ENCODE results near the gene EP300.

DNA sequence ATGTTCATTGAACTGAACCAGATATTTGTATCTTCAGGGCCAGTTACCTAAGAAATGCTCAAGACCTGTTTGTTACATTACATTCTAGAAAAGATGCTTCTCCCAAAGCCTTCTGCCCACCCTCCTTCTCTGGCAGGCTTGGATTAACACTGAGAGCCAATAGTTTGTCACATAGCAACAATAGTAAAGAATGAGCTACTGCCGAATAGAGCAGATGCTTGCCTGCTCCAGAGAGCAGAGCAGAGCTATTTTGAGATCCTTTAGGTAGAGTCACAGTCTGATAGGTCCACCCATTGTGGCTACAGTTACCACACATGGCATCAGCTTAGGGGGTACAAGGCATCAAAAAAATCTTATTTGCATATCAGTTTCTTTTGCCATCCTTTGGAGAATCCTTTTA lies 13.5 kb upstream of the EP300 start:
- no peak for TF ChIP-seq CTCF (tag by site-specific recombination; IDR thresholded peaks at IDR 0.05)
- no peak for TF ChIP-seq ZNF274 (IDR thresholded peaks at IDR 0.05; ENCODE audit: low read length)
- no peak for TF ChIP-seq ZNF274 (tag by site-specific recombination; IDR thresholded peaks at IDR 0.05; ENCODE audit: borderline replicate concordance)
- TF ChIP-seq YY1 (tag by site-specific recombination; IDR thresholded peaks at IDR 0.05), result no peak
- TF ChIP-seq OSR2 (tag by site-specific recombination; IDR thresholded peaks at IDR 0.05), result no peak
- no peak for TF ChIP-seq ZNF184 (tag by site-specific recombination; IDR thresholded peaks at IDR 0.05)
- TF ChIP-seq ZBTB21 (tag by site-specific recombination; IDR thresholded peaks at IDR 0.05), result no peak

Measured in HEK293 (cell line).